Prostate gland (tissue), 2 donors: Measurements from ENCODE around the gene TRPC5OS.

Source experiments
- POLR2A ChIP-seq: fragments of 450-650 bp; IDR thresholded peaks from one replicate; pipeline ENCODE4 v1.6.1; 2016; ENCODE audit warnings: antibody characterized with exemption, mild to moderate bottlenecking
- POLR2AphosphoS5 ChIP-seq: sonication (generic); formaldehyde crosslinking; IDR thresholded peaks from one replicate; pipeline ENCODE4 v1.6.1; 2017; ENCODE audit warnings: antibody characterized with exemption
- TF ChIP-seq, protein P1 (sequence below), 4 experiments: fragments of 200-600 bp in 2 of 4; fragments of 450-650 bp in 2 of 4; sonication (generic) in 2 of 4; IDR thresholded peaks; 1 replicate in 3 of 4; 2 replicates in 1 of 4; pipeline ENCODE4 v1.5.1; 2016 to 2019; ENCODE audit warnings: antibody characterized with exemption in 4 of 4, mild to moderate bottlenecking in 2 of 4, moderate library complexity in 2 of 4

GRCh38 chrX:111868726-111869638 lies 7.0 kb upstream of the TRPC5OS start:
- TF ChIP-seq POLR2A (no peak), POLR2AphosphoS5 (no peak)
- TF ChIP-seq, protein P1, sequence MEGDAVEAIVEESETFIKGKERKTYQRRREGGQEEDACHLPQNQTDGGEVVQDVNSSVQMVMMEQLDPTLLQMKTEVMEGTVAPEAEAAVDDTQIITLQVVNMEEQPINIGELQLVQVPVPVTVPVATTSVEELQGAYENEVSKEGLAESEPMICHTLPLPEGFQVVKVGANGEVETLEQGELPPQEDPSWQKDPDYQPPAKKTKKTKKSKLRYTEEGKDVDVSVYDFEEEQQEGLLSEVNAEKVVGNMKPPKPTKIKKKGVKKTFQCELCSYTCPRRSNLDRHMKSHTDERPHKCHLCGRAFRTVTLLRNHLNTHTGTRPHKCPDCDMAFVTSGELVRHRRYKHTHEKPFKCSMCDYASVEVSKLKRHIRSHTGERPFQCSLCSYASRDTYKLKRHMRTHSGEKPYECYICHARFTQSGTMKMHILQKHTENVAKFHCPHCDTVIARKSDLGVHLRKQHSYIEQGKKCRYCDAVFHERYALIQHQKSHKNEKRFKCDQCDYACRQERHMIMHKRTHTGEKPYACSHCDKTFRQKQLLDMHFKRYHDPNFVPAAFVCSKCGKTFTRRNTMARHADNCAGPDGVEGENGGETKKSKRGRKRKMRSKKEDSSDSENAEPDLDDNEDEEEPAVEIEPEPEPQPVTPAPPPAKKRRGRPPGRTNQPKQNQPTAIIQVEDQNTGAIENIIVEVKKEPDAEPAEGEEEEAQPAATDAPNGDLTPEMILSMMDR (IDR thresholded peaks at IDR 0.05): no peak
